Stimulated activated CD4-positive, alpha-beta T cell treated with anti-CD3 and anti-CD28 coated beads, Interleukin-1b, Interleukin-23, amount 100 ng/mL, for 48 hours (primary cell): ENCODE measurements around the gene BAHCC1.

Source experiments
- DNase-seq: peaks from one replicate; pipeline ENCODE4 v3.0.0-alpha.2; 2020

Gene BAHCC1

DNA sequence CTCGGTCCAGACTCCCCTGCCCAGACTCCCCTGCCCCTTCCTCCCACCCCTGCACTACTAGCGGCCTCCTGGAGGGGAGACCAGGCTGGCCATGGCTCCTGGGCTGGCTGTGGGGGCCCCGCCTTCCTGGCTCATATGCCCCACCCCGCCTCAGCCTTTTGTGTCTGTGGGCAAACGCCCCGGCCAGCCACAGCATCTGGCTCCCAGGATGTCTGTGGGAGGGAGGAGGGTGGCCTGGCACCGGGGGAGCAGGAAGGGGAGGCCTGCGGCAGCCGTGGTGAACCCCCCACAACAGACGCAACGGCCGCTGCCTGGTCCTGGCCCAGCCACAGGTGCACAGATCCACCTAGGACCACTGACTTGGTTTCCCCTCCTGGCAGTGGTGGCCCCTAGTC lies 32.9 kb downstream of the BAHCC1 start:
- DNase-seq: no peak

DNA sequence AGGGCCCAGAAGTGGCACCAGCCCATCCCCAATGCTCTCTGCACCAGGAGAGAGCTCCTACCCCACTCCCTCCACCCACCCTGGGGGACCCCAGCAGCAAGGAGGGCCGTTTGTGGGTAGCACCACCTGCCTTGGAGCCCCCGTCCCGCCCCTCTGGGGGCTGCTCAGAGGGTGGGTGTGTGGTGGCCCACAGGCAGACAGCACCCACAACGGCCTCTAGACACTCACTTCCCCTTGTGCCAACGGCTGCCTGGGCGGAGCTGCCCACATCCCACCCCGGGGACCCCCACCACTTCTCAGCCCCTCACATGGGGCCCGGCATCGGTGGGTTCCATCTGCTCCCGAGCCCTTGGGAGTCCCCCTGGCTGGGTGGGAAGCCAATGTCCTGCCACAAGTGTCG lies 33.3 kb downstream of the BAHCC1 start:
- DNase-seq: no peak

DNA sequence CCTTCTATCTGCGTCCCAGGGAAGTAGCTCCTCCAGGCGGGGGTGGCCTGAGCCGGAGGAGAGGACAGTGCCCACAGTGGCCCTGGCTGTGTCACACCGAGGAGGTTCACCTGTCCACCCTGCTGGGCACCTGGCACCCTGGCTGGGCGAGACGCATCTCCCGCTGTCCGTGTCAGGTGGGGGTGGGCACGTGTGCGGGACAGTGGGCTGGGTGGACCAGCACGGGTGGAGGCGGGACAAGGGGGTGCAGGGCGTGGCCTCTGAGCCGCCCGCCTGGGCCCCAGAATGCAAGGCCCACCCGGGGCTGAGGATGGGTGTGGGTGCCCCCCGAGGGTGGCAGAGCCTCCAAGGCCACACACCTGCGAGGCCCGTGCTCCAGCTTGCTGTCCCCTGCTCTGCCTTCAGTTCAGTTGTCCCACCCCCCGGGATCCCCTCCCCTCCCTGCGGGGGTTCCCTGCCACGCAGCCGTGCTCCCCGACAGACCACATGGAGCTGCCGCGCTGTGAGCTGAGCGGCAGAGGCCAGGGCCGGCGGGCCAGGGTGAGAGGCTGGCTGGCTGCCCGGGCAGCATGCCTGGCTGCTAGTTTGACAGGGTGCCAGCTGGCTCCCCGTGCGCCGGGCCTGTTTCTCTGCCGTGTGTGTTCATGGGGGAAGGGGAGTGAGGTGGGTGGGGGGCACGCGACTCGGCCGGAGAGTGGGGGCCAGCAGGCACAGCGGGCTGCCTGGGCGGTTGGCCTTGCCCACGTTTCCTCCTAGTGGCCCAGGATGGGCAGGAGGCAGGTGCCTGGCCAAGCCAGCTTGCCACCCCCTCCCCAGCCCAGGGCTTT lies 33.9 kb downstream of the BAHCC1 start:
- no peak for DNase-seq

DNA sequence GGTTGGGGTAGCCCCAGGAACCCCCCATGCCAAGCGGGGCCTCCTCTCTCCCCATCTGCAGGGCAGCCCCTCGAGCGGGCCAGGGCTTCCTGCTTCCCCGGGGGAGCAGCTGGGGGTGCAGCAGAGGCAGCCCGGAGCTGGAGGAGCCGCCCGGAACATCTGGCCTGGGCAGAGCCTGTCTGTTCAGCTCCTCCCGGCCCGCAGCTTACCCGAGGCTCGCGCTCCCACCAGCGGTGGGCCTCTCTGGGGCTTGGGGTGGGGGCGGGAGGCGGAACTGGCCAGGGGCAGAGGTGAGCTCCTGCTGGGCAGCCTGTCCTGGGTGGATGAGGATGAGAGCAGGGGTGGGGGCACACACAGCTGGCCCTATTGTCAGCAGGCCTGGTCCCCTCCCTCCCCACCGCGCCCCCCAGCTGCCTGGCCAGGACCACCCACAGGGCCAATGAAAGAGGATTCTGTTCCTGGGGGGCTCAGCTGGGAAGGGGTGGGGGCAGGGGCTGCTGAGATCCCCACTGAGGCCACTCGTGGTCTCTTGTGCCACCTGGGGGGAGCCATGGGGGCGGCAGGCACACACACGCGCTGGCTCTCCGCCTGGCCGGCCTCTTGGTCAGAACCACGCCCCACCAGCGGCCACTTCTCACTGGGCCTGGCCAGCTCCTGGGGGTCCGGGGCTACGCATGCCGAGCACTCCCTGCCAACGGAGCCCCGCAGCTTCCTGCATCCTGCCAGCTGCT lies 34.7 kb downstream of the BAHCC1 start:
- no peak for DNase-seq

DNA sequence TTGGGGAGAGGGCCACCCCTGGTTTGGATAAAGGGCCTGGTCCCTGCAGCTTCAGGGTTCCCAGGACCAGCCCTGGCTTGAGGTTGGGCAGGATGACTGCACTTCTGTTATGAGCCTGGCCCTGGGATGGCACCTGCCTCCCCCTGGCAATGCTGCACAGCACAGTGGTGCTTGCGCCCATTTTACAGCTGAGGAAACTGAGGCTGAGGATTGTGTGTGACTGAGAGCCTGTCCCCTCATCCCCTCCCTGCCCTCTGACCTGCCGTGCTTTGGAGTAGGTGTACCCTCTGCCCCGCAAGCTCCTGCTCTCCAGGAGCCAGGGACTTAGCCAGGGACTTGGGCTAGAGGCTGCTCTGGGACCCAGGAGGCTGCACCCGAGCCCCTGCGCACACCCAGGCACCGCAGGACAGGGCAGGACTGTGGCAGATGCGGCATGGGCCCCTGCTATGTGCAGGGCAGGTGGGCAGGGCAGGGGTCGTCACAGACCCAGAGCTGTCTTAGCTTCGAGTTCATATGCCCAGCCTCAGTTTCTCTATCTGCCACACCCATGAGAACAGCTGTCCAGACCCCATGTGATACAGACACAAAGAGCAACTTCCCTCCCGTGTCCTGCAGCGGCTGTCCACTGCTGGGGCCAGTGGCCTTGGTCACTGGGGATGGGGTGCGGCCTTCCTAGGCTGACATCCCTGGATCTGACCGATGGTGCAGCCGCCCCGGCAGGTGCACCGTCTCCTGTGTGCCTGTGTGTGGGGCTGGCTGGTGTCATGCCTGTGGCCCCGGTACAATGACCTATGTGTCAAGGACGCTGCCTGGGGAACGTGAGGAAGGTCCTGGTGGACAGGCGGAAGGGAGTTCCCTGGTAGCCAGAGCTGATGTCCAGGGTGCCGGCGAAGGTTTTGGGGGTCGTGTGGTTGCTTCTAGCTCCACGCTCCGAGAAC lies 36.6 kb downstream of the BAHCC1 start:
- no peak for DNase-seq

DNA sequence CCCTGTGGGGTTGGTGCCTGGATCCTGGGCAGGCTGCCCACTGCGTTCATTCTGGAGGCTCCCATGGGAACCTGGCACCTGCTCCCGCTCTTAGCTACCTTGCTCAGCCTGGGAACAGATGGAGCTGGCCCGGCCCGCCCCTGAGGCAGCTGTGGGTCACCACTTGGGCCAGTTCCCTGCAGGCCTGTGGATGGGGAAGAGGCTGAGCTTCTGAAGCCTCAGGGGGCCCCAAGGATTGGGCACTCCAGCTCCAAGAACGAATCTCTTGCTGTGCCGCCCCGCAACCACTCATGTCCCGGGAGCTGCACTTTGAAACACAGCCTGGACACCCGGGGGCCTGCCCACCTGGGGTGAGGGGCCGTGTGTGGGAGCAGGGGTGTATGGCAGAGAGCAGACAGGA lies 37.7 kb downstream of the BAHCC1 start:
- DNase-seq: no peak

DNA sequence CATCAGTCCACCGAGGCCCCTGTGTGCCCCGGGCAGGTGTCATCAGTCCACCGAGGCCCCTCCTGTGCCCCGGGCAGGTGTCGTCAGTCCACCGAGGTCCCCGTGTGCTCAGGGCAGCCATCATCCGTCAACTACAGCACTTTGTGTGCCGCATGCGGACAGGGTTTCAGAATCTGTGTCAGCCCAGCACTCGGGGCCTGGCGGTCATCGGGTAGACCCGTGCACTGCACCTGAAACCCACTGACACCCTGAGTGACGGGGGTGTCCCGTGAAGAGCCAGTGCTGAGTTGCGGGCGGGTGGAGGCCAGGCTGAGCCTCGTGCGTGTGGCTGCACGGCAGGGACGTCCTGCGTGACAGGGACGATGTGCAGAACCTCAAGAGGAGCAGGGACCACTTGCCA lies 38.4 kb downstream of the BAHCC1 start:
- DNase-seq: no peak

DNA sequence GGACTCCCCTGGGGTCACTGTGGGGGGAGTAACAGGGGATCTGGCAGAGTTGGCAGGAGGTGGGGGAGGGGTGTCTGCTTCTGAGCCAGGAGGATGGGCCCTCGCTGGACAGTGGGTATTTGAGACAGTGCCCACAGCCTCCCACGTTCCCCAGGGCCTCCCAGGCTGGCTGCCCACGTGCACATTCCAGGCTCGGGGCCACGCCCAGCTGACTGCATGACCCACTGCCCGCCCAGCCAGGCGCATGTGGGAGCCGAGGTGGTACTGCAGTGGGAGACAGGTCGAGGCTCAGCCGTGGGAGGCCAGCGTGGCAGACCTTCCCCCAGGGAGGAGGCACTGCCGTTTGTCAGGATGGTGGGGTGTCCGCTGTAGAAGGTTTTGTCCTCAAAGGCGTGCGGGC lies 38.8 kb downstream of the BAHCC1 start:
- DNase-seq: no peak

DNA sequence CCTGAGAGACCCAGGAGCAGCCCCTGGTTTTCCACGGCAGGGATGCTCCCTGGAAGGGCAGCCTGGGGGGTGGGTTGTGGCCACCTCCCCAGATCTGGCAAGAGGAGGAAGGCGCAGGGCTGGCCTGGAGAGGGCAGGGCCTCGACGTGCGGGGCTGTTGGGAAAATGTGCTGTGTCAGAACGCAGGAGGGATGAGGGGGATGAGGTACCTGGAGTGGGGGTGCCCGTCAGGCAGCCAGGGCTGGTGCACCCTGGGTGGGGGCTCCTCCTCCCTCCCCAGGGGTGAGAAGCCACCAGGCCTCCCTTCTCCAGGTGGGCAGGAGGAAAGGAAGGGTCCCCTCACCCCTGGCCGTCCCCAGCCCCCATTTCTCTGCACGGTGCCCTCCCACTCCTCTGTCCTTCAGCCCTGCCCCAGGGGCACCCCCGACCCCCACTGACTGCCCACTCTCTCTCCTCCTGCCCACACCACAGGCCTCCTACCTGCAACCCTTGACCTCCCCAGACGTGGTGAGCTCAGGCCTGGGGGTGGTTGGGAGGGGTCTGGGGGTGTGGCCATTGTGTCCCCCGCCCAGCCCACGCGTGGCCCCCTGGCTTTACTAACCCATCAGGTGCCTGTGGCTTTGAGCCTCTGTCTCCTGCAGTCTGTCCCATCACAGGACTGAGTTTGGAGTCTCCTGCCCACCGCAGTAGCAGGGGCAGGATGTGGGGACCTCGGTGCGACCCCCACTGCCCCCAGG lies 39.6 kb downstream of the BAHCC1 start:
- DNase-seq: no peak

DNA sequence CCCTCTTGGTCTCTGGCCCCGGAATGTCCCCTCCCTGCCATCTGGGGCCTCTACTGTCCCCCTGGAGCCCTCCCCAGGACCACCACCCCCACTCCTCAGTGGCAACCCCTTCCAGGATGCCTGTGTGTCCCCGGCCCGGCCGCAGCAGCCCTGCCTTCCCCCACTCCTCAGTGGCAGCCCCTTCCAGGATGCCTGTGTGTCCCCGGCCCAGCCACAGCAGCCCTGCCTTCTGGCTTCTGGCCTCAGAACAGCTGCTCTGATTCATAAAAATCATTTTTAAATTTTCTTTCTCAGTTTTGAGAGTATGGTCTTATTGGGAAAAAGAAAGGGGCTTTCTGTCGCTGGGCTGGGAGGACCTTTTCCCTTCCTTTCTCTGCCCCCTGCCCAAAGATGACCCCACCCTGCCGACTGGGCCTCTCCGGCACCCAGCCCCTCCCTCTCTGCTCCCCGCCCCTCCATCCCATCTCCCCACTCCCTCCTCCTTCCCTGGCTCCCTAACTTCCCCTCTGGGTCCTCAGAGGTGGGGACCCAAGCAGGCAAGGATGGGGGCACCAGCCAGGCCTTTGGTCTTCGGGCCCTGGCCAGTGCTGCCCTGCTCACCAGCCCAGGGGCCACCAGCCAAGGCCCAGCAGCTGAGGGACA lies 40.5 kb downstream of the BAHCC1 start:
- no peak for DNase-seq

DNA sequence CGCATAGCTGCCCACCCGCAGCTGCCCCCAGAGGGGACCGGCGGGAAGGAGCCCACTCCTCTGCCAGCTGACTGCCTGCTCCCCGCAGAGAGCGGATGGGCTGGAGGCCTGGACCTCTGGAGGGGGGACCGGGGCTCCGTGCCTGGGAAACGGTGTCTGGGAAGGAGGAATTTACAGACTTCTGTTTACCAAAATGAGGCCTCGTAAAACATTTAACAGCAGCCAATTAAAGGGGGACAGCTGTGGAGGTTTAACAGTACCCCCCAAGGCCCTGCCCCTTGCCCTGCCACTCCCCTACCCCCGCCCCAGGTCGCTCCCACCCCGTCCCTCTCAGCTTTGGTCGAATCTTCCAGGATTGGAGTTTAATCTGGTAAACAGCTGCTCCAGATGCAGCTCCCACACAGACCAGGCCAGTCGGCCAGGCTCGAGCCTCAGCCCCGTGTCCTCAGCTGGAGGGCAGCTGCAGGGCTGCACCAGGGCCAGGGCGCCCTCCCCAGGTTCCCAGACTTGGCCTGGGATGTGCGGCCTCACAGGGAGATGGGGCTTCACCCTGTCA lies 41.1 kb downstream of the BAHCC1 start:
- DNase-seq: no peak

DNA sequence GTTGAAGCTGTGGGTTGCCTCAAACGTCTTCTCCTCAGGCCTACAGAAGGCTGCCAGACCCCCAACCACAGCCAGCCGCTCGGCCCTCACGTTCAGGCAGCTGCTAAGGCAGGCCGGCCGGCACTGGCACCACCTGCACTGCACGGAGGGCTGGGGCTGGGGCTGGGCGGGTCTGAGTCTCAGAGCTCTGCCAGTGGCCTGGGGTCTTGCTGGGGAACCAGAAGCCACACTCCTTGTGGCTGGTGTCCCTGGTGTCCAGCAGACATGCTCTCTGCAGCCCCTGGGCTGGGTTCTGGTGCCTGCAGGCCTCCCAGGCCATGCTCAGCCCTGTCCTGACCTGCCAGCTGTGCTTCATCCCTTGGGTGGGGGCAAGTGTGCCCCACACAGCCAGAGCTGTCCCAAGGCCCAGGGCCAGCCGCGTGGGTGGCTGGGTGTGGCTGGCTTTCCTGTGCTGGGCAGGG lies 42.0 kb downstream of the BAHCC1 start:
- no peak for DNase-seq

DNA sequence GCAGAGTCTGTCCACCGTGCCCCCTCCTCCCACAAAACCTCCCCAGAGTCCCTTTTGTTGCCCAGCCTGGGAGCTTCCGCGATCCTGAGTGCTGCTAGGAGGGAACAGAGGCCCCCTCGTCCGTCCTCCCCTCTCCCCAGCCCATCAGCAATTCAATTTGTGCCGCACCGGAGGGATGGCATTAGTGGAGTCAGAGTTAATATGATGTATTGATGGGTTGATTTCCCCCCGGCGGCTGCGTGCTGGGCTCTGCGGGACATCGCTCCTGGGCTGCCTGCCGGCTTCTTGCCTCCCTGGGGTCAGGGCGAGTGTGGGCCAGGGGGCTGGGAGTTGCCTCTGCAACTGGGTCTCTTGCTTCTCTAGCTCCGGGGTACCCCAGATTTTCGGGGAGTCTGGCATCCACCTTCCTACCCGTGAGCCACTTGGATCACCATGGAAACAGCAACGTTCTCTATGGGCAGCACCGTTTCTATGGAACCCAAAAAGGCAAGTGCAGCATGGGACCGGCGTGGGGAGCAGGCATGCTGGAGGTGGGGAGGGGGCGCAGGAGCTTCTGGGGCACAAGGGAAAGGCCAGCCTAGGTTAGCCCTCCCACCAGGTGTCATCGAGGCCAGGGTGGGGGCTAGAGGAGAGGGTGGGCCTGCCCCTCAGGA lies 42.9 kb downstream of the BAHCC1 start:
- DNase-seq: no peak

DNA sequence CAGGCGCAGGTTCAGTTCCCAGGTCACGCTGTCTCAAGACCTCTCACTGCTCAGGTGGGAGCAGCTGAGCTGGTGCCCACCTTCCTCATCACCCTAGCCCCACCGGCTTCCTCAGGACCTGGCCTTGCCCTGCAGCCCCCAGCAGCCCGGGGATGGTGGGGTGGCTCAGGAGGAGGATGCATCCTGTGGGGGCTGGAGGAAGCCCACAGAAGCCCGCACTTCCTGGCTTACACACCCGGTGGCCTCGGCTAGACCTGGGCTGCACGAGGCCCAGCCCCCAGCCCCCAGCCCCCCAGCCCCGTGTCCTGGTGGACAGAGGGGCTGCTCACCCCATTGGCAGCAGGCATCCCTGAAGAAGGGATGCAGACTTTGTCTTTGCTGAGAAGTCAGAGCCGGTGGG lies 43.4 kb downstream of the BAHCC1 start:
- no peak for DNase-seq

DNA sequence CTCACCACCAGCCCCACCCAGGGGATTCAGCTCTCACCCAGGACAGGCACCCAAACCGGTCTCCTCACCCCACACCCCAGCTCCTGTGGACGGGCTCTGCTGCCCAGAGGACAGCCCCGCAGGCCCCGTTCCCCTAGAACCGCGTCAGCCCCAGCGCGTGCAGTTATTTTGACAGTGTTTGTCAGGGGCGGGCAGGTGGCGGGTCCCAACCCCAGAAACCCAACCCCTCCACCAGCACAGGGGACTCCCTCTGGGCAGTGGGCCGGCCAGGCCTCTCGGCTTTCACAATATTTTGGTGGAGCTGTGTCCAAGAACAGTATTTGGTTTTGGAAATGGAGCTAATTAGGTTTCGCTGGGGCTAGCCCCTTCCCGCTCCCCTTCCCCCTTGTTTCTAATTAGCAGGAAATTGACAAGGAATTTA lies 44.8 kb downstream of the BAHCC1 start:
- DNase-seq: no peak

DNA sequence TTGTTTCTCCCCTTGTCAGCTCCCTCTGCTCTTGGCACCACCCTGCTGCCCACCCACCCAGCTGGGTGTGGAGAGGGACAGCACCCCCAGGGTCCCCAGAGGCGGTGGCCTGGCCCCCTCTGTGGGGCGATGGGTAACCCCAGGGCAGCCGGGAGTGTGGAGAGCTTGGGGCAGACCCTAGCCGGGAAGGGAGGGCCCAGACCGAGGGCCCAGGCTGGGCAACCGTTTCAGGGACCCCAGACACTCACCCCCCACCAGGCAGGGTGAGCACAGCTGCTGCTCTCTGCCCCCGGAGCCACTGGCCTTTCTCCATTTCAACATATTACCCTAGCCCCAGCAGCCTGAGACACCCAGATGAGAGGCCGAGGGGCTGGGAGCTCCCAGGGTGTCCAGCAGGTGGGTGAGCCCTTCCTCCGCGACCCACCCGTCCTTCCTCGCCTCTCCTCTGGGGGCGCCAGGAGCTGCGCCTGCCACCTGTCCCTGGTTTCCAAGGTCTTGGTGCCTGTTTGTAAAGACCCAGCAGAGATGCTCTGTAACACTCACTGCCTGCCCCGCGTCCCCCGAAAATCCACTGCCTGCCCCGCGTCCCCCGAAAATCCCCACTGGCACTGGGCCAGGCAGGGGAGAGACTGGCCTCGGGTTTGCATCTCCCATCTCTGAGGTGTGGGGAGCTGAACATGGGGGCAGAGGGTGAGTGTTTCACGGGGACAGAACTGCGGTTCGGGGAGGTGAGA lies 45.4 kb downstream of the BAHCC1 start:
- DNase-seq: no peak

DNA sequence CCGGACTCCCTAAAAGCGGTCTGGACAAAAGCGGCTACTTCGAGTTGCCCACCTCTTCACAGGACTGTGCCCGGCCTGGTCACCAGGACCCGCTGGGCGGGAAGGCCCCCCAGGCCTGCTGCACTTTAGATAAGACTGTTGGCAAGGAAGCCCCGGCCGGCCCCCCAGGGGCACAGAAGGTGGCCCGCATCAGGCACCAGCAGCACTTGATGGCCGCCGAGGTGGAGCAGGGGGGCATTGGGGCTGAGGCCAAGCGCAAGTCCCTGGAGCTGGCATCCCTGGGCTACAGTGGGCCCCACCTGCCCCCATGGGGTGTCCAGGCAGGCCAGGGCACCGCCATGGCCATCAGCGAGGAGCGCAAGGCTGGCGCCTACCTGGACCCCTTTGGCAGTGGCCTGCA lies 47.5 kb downstream of the BAHCC1 start:
- no peak for DNase-seq

DNA sequence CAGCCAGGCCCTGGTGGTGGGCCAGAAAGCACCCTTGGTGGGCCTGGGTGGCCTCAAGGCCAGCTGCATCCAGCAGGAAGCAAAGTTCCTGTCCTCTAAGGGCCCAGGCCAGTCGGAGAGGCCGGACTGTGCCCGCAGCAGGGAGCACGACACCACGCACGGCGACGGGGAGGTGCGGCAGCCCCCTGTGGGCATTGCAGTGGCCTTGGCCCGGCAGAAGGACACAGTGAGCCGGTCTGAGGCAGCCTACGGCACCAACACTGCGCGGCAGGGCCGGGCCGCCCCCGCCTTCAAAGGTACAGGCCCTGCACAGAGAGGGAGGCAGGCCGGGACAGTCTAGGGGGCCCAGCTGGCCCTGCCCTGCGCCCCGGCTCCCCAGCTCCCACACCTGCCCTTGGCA lies 48.0 kb downstream of the BAHCC1 start:
- DNase-seq: no peak

DNA sequence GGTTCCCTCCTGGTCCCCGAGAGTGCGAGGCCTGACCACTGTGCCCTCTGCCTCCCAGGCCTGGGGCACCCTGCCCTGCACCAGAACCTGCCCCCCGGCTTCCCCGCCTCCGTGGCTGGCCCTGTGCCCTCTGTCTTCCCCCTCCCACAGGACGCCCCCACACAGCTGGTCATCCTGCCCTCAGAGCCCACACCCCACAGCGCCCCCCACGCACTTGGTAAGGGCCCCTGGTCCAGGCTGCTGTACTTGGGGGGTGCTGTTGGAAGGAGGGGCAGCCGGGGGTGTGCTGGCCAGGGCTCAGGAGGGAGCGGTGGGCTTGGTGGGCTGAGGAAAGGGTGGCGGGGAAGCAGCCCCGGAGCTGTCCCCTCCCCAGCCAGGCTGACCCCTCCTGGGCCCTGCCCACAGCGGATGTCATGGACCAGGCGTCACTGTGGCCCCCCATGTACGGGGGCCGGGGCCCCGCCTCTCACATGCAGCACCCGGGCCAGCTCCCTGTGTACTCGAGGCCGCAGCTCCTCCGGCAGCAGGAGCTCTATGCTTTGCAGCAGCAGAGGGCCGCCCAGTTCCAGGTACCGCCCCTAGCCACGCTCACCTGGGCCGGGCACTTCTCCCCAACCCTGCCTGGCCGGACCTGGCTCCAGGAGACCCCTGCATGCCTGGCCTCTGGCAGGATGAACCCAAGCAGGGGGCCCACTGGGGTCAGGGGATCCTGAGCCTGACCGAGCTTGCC lies 49.5 kb downstream of the BAHCC1 start:
- no peak for DNase-seq
